ENCODE data around the gene LMF1. TPM values are rescaled to one million over a fixed set of nuclear protein-coding genes. Genes with fewer than 3 reads are reported as not detected.

Gene LMF1
- total and polyA plus RNA-seq, 9 of the 15 experiments (the other 6 are each of a cell fraction or from before 2014, with no cell fraction given), result 0.11 to 1.6 (median 0.55) TPM; not detected in 1

GRCh38 chr16:932831-933330 is 37.9 kb downstream of the LMF1 start (continued):
- TF ChIP-seq IRF1 (CRISPR knock-in tag; IDR thresholded peaks at IDR 0.05; ENCODE audit: borderline replicate concordance) (no peak), ZNF23 (CRISPR knock-in tag; IDR thresholded peaks at IDR 0.05) (no peak)

DNA sequence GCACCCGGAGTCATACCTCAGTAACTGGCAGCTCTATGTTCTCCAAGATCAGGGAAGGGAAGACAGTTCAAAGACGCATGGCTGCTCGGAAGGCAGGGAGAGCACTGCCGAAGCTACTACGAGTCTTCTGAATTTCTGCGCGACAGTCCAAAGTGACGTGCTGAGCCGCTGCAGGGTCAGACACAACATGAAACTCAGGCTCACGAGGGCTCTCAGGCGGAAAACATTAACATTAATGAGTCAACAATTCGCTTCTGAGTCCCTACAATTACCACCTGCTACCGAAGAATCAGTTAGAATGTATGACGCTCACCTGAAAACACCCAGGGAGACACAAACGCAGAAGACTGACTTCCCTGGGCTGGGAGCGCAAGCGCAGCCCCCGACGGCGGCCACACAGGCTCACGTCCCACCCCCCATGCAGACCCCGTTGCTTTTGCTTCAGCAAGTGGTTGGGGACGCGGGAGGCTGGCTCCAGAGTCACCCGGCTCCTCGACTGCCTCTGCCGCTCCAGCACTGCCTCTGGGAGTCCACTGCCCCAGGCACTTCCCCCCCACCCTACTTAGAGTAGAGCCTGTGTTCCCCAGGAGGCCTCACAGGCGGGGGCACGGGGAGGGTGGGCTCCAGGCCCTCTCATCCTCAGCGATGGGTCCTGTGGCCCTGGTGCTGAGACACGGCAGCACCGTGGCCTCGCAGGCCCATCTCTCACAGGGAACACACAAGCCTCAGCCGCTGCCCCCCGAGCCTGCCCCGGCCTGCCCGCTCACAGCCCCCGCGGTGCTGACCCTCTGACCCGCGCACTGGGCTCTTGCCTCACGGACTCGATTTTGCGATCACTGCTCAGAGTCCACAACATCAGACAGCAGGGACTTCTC is 38.9 kb downstream of the LMF1 start:
- FAIRE-seq, result no peak
- Histone ChIP-seq H3K4me2 (ENCODE audit: insufficient read depth, low read length) (no peak overlapping the region), H2AFZ (ENCODE audit: low read depth, low read length) (no peak overlapping the region), H3K27me3 (ENCODE audit: control insufficient read depth in 2 of 2, insufficient read depth in 2 of 2, low read length in 2 of 2) (peaks cover 50 to 95% of the 10 kb centered on the region in 2 experiments), H4K20me1 (replicated peaks; ENCODE audit: control insufficient read depth, insufficient read depth, low read length) (peaks cover 24% of the 10 kb centered on the region), H3K4me1 (replicated peaks in 1 of 2; ENCODE audit: control insufficient read depth in 2 of 2, insufficient read depth in 2 of 2, low read length in 2 of 2) (peaks cover 0 to 7% of the 10 kb centered on the region in 2 experiments; a peak in 1 of 5 replicates), H3K27ac (ENCODE audit: extremely low read depth, low read depth, low read length) (no peak overlapping the region), H3K9me3 (replicated peaks; ENCODE audit: control insufficient read depth, insufficient read depth, low read depth, low read length) (no peaks in the 10 kb centered on the region), H3K36me3 (ENCODE audit: control insufficient read depth, insufficient read depth, low read length) (no peaks in the 10 kb centered on the region), H3K9ac (ENCODE audit: insufficient read depth in 1 of 2, low read depth in 2 of 2, low read length in 2 of 2) (no peak overlapping the region), H3K79me2 (ENCODE audit: control insufficient read depth, insufficient read depth, low read length) (no peaks in the 10 kb centered on the region), H3K9me1 (ENCODE audit: control insufficient read depth, insufficient read depth, low read length) (no peaks in the 10 kb centered on the region), H3K4me3 (no peak overlapping the region)
- 12% methylated on average over 28 of the region's 44 CpGs for WGBS (ENCODE audit: insufficient coverage, low coverage, missing lambda C conversion rate)
- no peak for DNase-seq (ENCODE audit: extremely low read depth in 1 of 4, low spot score in 3 of 4)
- intact Hi-C loops (cut with micrococcal nuclease) (no loop called here), in situ Hi-C loops (cut with MboI) (no loop called here)
- TF ChIP-seq IFI16 (CRISPR knock-in tag; IDR thresholded peaks at IDR 0.05), result no peak
- no peak for TF ChIP-seq ZBTB8A (IDR thresholded peaks at IDR 0.05; ENCODE audit: partially characterized antibody)
- no peak for TF ChIP-seq E4F1 (CRISPR knock-in tag; IDR thresholded peaks at IDR 0.05; ENCODE audit: borderline replicate concordance)
- TF ChIP-seq, protein P1, sequence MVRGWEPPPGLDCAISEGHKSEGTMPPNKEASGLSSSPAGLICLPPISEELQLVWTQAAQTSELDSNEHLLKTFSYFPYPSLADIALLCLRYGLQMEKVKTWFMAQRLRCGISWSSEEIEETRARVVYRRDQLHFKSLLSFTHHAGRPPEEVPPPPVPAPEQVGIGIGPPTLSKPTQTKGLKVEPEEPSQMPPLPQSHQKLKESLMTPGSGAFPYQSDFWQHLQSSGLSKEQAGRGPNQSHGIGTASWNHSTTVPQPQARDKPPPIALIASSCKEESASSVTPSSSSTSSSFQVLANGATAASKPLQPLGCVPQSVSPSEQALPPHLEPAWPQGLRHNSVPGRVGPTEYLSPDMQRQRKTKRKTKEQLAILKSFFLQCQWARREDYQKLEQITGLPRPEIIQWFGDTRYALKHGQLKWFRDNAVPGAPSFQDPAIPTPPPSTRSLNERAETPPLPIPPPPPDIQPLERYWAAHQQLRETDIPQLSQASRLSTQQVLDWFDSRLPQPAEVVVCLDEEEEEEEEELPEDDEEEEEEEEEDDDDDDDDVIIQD (CRISPR knock-in tag; IDR thresholded peaks at IDR 0.05), result no peak
- TF ChIP-seq, protein P2, sequence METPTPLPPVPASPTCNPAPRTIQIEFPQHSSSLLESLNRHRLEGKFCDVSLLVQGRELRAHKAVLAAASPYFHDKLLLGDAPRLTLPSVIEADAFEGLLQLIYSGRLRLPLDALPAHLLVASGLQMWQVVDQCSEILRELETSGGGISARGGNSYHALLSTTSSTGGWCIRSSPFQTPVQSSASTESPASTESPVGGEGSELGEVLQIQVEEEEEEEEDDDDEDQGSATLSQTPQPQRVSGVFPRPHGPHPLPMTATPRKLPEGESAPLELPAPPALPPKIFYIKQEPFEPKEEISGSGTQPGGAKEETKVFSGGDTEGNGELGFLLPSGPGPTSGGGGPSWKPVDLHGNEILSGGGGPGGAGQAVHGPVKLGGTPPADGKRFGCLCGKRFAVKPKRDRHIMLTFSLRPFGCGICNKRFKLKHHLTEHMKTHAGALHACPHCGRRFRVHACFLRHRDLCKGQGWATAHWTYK (CRISPR knock-in tag; IDR thresholded peaks at IDR 0.05), result no peak
- no peak for TF ChIP-seq ZNF444 (CRISPR knock-in tag; IDR thresholded peaks at IDR 0.05)
- TF ChIP-seq, protein P3, sequence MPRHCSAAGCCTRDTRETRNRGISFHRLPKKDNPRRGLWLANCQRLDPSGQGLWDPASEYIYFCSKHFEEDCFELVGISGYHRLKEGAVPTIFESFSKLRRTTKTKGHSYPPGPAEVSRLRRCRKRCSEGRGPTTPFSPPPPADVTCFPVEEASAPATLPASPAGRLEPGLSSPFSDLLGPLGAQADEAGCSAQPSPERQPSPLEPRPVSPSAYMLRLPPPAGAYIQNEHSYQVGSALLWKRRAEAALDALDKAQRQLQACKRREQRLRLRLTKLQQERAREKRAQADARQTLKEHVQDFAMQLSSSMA (CRISPR knock-in tag; IDR thresholded peaks at IDR 0.05), result no peak
- no peak for TF ChIP-seq U2AF2 (optimal IDR thresholded peaks at IDR 0.05; ENCODE audit: low read depth, low read length)
- no TSS peak for BruUV-seq (replicated peaks)
- ATAC-seq, result no peak
- ChIA-PET POLR2A (no interaction called here), CTCF (ENCODE audit: low intra/inter-chr PET ratio) (no interaction called here)

All from K562 (cell line).